Subcutaneous abdominal adipose tissue (tissue), 5 donors: ENCODE data around the gene OSBPL3.

ENCODE experiments used
- H3K27ac ChIP-seq: one replicate; pipeline ENCODE4 v1.7.0; 2013; ENCODE audit warnings: low read depth, mild to moderate bottlenecking, inconsistent platforms, low read length, moderate library complexity
- H3K27me3 ChIP-seq, 5 donors: one replicate each; pipeline ENCODE4 v1.7.0; 2013; ENCODE audit warnings: low read length in 5 of 5, inconsistent platforms in 1 of 5; ENCODE audit not compliant: control insufficient read depth in 5 of 5, insufficient read depth in 4 of 5
- H3K36me3 ChIP-seq, 5 donors: one replicate each; pipeline ENCODE4 v1.7.0; 2013; ENCODE audit warnings: low read length in 5 of 5; ENCODE audit not compliant: control insufficient read depth in 5 of 5, insufficient read depth in 5 of 5
- H3K4me1 ChIP-seq, 5 donors: one replicate each; pipeline ENCODE4 v1.7.0; 2013; ENCODE audit warnings: low read length in 5 of 5, mild to moderate bottlenecking in 3 of 5, moderate library complexity in 1 of 5; ENCODE audit not compliant: control insufficient read depth in 5 of 5, insufficient read depth in 5 of 5
- H3K4me3 ChIP-seq, 5 donors: one replicate each; pipeline ENCODE4 v1.7.0; 2013; ENCODE audit warnings: low read length in 5 of 5, low read depth in 1 of 5
- H3K9ac ChIP-seq, 5 donors: one replicate each; pipeline ENCODE4 v1.7.0; 2013; ENCODE audit warnings: low read length in 5 of 5, mild to moderate bottlenecking in 4 of 5, moderate library complexity in 3 of 5
- H3K9me3 ChIP-seq, 5 donors: one replicate each; pipeline ENCODE4 v1.7.0; 2013; ENCODE audit warnings: low read length in 5 of 5; ENCODE audit not compliant: control insufficient read depth in 5 of 5
- donor health status: healthy.
- donor health status: healthy.
- donor health status: healthy.
- donor health status: healthy.
- donor health status: healthy.

Gene OSBPL3

GRCh38 chr7:24959735-24960485 lies 20.1 kb downstream of the OSBPL3 start:
- Histone ChIP-seq H3K9ac (no peak overlapping the region), H3K36me3 (no peaks in the 10 kb centered on the region), H3K4me3 (no peak overlapping the region), H3K27ac (no peak overlapping the region), H3K9me3 (no peaks in the 10 kb centered on the region), H3K4me1 (peaks cover 0 to 3% (median 0%) of the 10 kb centered on the region in 5 donors), H3K27me3 (no peaks in the 10 kb centered on the region)

- H3K27ac ChIP-seq = no peak overlapping the region
- no peak overlapping the region for H3K4me3 ChIP-seq
- H3K36me3 ChIP-seq = no peaks in the 10 kb centered on the region
- H3K9me3 ChIP-seq = no peaks in the 10 kb centered on the region
- H3K9ac ChIP-seq = no peak overlapping the region
- H3K4me1 ChIP-seq = peaks cover 0 to 3% (median 0%) of the 10 kb centered on the region in 5 donors
- H3K27me3 ChIP-seq = no peaks in the 10 kb centered on the region
Observed at GRCh38 chr7:24958399-24958798, 21.6 kb downstream of the OSBPL3 start.

- H3K36me3 ChIP-seq = no peaks in the 10 kb centered on the region
- H3K27ac ChIP-seq = no peak overlapping the region
- no peaks in the 10 kb centered on the region for H3K4me1 ChIP-seq
- no peak overlapping the region for H3K9ac ChIP-seq
- no peak overlapping the region for H3K4me3 ChIP-seq
- no peaks in the 10 kb centered on the region for H3K9me3 ChIP-seq
- H3K27me3 ChIP-seq = no peaks in the 10 kb centered on the region
Observed at GRCh38 chr7:24956021-24956420, 24.0 kb downstream of the OSBPL3 start.

- H3K4me1 ChIP-seq = no peaks in the 10 kb centered on the region
- H3K27me3 ChIP-seq = no peaks in the 10 kb centered on the region
- no peaks in the 10 kb centered on the region for H3K9me3 ChIP-seq
- H3K36me3 ChIP-seq = no peaks in the 10 kb centered on the region
- H3K9ac ChIP-seq = no peak overlapping the region
- no peak overlapping the region for H3K27ac ChIP-seq
- no peak overlapping the region for H3K4me3 ChIP-seq
Observed at GRCh38 chr7:24955313-24955712, 24.7 kb downstream of the OSBPL3 start.

- Histone ChIP-seq H3K27ac (no peak overlapping the region), H3K9me3 (no peaks in the 10 kb centered on the region), H3K9ac (no peak overlapping the region)
Observed at GRCh38 chr7:24952464-24952863, 27.5 kb downstream of the OSBPL3 start.

GRCh38 chr7:24951441-24951980 lies 28.5 kb downstream of the OSBPL3 start:
- Histone ChIP-seq H3K27me3 (no peaks in the 10 kb centered on the region), H3K4me1 (no peaks in the 10 kb centered on the region), H3K27ac (no peak overlapping the region), H3K9ac (no peak overlapping the region), H3K4me3 (no peak overlapping the region), H3K36me3 (no peaks in the 10 kb centered on the region), H3K9me3 (no peaks in the 10 kb centered on the region)

More at GRCh38 chr7:24952464-24952863, 27.5 kb downstream of the OSBPL3 start:
- Histone ChIP-seq H3K4me3 (no peak overlapping the region), H3K4me1 (no peaks in the 10 kb centered on the region), H3K27me3 (no peaks in the 10 kb centered on the region), H3K36me3 (no peaks in the 10 kb centered on the region)

- Histone ChIP-seq H3K9ac (no peak overlapping the region), H3K4me1 (no peaks in the 10 kb centered on the region), H3K27ac (no peak overlapping the region), H3K9me3 (no peaks in the 10 kb centered on the region), H3K36me3 (no peaks in the 10 kb centered on the region), H3K4me3 (no peak overlapping the region), H3K27me3 (no peaks in the 10 kb centered on the region)
Observed at GRCh38 chr7:24949884-24950283, 30.1 kb downstream of the OSBPL3 start.

- Histone ChIP-seq H3K9me3 (no peaks in the 10 kb centered on the region), H3K36me3 (no peaks in the 10 kb centered on the region), H3K27ac (no peak overlapping the region), H3K9ac (no peak overlapping the region), H3K27me3 (no peaks in the 10 kb centered on the region), H3K4me1 (no peaks in the 10 kb centered on the region), H3K4me3 (no peak overlapping the region)
Observed at GRCh38 chr7:24948739-24949138, 31.2 kb downstream of the OSBPL3 start.

GRCh38 chr7:24946467-24946866 lies 33.5 kb downstream of the OSBPL3 start:
- no peak overlapping the region for H3K9ac ChIP-seq
- no peaks in the 10 kb centered on the region for H3K9me3 ChIP-seq
- no peaks in the 10 kb centered on the region for H3K27me3 ChIP-seq
- no peak overlapping the region for H3K4me3 ChIP-seq
- H3K27ac ChIP-seq = no peak overlapping the region
- H3K4me1 ChIP-seq = no peaks in the 10 kb centered on the region
- H3K36me3 ChIP-seq = no peaks in the 10 kb centered on the region

GRCh38 chr7:24945899-24946298 lies 34.1 kb downstream of the OSBPL3 start:
- H3K27me3 ChIP-seq = no peaks in the 10 kb centered on the region
- no peak overlapping the region for H3K27ac ChIP-seq
- no peak overlapping the region for H3K9ac ChIP-seq

More at GRCh38 chr7:24945899-24946298, 34.1 kb downstream of the OSBPL3 start:
- Histone ChIP-seq H3K36me3 (no peaks in the 10 kb centered on the region), H3K4me3 (no peak overlapping the region), H3K9me3 (no peaks in the 10 kb centered on the region), H3K4me1 (no peaks in the 10 kb centered on the region)
